ENCODE data around the gene SNX15.
"Not testable (repeated sequence)": the region's sequence is repeated elsewhere in the genome, so short reads cannot be mapped to it uniquely, and the experiment has no call there.

SNX15 gene, protein sequence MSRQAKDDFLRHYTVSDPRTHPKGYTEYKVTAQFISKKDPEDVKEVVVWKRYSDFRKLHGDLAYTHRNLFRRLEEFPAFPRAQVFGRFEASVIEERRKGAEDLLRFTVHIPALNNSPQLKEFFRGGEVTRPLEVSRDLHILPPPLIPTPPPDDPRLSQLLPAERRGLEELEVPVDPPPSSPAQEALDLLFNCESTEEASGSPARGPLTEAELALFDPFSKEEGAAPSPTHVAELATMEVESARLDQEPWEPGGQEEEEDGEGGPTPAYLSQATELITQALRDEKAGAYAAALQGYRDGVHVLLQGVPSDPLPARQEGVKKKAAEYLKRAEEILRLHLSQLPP

DNA sequence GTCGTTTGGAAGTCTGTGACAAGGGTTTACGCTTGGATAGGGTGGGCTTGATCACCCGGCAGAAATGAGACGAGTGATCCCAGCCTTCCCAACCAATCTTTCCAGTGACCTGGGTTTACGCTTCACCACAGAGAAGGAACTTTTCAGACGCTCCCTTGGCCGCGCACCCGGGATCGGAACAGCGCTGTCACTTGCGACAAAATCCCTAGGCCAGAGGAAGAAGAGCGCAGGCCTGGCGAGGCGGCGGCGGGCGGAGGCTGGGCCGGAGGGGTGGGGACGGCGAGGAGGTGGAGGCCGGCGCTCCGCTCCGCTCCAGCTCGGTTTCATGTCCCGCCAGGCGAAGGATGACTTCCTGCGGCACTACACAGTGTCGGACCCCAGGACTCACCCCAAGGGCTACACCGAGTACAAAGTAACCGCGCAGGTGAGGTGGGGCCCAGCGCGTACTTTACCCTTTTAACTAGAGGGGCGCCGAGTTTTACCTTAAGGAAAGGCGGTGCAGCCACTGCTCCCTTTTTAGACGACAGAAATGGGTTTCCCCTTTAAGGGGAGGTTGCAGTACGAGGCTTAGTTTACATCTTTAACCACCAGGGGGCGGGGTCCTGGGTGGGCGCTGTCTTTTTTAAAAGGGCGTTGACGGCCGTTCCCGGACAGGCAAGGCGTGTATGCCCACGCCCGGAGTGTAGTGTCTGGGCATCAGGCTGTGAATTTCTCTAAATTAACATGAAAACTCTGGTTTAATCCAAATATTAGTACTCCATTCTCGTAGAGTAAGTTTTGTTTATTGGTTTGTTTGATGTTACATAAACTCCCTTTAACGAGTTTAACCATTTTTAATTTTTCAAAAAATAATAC is at the start of gene SNX15:
Gene SNX15 (plus strand): TSS at position 227 of the 855 bp plus-strand sequence. CDS start 99 bp downstream, at position 326.
- in situ Hi-C loops (cut with MboI; ENCODE audit: low sequenced_read_pairs): no loop called here

DNA sequence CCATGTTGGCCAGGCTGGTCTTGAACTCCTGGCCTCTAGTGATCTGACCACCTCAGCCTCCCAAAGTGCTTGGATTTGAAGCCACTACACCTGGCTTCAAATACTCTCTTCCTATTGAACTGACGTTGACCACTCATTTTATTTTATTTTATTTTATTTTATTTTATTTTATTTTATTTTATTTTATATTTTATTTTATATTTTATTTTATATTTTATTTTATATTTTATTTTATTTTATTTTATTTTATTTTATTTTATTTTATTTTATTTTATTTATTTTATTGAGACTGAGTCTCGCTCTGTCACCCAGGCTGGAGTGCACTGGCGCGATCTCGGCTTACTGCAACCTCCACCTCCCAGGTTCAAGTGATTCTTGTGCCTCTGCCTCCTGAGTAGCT is 43.9 kb upstream of the SNX15 start:
- in situ Hi-C loops (cut with MboI; ENCODE audit: low sequenced_read_pairs): not testable (repeated sequence)

DNA sequence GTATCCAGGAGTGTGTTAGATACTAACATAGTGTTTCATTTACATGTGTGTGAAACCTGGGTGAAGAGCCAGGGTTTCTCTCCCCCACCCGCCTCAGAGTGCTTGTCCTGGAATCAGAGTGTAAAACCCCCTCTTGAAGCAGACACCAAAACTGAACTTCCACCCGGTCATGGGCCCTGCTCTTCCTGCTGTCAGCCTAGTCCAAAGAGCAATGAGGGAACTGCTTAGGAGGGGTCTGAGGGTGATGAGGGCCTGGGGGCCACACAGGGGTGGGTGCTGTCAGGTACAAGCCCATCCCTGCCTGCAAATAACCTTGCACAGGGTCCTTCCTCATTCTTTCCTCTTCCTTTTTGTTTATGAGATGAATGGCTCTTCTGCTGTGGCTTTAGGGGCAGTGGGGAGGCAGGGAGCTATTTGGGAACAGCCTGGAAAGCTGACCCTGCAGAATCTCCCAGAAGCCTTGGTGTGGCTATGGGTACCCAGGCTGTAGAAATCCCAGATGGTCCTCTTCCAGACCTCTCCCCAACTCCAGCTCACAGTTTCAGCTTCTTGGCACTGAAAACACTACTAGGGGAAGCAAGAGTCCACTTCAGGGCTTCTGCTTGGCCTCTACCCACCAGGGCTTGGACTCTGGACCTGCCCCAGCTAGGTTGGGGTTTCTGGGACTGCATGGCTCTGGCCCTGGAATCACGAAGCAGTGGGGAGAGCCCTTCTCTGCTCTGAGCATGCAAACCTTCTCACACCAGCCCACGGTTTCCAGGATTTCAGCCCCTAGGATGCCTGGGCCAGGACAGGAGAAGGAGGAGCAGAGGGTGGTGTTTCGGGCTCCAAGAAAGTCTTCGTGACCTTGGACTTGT is 39.0 kb upstream of the SNX15 start:
- in situ Hi-C loops (cut with MboI; ENCODE audit: low sequenced_read_pairs): no loop called here

DNA sequence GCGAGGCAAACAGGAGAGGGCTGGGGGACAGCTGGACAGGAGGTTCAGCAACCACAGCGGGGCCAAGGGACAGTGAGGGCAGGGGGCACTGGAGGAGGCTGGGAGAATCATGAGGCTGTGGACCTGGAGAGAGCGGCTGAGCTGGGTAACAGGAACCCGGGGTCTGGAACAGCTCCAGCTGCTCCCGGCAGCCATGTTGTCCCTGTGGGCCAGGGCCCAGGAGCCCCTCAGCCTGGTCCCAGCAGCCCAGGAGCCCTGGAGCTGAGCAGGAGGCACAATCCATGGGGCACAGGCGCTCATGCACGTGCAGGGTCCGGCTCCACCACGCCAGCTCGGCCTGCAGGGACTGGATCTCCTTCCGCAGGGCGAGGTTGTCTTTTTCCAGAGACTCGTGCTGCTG is 37.8 kb upstream of the SNX15 start:
- in situ Hi-C loops (cut with MboI; ENCODE audit: low sequenced_read_pairs): no loop called here

DNA sequence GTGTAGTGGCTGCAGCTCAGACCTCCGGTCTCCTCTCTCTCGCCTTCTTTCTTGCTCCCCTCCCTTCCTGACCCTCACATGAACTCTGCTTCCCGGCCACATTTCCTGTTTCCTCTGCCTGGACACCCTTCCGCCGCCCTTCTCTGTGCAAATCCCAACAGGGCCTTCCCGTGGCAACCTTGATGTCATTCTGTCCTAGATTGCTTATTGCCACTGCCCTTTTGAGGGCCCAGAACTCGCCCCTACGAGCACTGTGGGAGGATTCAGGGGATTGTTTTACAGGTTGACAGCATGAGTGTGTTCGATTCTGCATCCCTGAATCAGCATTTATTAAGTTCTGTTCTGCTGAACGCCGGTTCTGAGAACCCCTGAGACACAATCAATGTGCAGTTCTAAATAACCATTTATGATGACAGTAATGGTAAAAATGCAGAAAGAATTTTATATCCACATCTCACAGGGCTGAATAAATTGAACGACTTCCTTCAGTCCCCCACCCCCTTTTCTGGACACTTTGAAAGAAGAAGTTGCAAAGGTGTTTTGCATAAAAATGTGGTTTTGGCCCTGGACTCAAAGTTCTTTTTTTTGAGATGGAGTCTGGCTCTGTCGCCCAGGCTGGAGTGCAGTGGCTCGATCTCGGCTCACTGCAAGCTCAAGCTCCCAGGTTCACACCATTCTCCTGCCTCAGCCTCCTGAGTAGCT is 36.9 kb upstream of the SNX15 start:
- in situ Hi-C loops (cut with MboI; ENCODE audit: low sequenced_read_pairs): no loop called here

DNA sequence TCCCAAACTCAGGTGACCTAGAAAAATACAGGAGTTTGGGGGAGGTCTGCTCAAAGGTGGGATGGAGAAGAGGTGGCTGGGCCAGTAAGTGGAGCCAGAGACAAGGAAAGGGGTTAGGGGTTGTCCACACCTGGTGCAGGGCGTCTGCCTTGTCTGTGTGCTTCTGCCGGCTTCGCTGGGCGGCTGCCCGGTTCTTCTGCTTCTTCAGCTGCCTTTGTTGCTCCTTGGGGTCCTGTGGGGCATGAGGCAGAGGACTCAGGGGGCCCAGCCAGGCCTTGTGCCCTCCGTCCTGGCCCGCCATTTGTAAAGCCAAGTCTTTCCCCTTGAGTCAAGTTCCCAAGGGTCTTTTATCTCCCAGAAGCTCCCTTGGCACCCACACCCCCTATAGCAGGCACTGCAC is 32.9 kb upstream of the SNX15 start:
- in situ Hi-C loops (cut with MboI; ENCODE audit: low sequenced_read_pairs): no loop called here

DNA sequence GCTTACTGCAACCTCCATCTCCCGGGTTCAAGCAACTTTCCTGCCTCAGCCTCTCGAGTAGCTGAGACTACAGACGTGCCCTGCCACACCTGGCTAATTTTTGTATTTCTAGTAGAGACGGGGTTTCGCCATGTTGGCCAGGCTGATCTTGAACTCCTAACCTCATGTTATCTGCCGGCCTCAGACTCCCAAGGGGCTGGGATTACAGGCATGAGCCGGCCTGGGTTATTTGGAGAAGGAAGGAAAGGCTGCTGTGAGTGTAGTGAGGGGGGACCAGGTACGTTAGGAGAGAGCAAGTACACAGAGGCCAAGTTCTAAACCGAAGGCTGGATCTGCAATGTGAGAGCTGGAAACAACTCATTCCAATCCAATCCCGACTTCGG is 30.9 kb upstream of the SNX15 start:
- in situ Hi-C loops (cut with MboI; ENCODE audit: low sequenced_read_pairs): no loop called here

DNA sequence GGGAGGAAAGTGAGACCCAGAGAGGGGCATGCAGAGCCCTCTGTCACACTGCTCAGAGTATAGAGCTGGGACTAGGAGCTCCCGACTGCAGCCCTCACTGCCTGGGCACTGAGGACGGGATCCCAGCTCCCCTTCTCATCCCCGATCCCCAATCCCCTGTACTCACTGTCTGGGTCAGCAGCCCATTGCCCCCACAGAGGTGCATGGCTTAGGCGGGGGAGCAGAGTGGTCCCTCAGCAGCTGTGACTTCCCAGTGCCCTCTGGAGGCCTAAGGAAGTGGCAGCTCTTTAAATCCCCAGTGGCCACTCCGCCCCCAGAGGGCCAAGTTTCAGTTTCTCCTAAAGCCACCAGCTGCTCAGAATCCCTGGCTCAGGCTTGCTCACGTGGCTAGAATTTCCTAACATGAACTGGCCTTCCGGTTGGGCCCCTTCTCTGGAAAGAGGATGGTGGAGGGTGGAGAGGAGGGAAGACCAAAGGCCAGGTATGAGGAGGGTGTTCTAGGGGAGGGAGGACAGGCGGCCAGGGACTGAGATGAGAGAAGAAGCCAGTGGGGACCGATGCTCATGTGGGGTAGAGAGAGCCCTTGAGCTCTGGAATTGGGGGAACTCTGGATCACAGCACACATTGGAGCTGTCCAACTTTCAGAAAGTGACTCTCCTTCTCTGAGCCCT is 30.4 kb upstream of the SNX15 start, which contains the start of gene BATF2:
Gene BATF2 (minus strand): TSS at position 262 of the 671 bp plus-strand sequence. CDS start 57 bp downstream, at position 205.
- in situ Hi-C loops (cut with MboI; ENCODE audit: low sequenced_read_pairs): no loop called here

DNA sequence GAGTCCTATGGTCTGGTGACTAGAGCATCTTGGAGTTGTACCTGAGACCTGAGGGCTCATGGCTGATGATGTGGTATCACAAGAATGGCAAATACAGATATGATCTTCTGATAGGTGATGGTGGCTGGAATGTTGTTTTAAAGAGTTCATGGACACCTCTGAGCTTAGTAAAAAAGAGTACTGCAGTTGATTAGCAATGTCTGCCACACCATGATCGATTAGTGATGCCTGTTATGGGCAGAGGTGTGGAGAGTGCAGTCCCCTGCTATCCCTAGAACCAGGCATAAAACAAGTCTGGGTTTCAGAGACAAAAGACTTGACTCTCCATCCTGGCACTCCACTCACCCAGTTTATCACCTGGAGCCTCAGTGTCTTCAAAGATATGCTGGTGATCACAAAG is 29.1 kb upstream of the SNX15 start:
- in situ Hi-C loops (cut with MboI; ENCODE audit: low sequenced_read_pairs): no loop called here

DNA sequence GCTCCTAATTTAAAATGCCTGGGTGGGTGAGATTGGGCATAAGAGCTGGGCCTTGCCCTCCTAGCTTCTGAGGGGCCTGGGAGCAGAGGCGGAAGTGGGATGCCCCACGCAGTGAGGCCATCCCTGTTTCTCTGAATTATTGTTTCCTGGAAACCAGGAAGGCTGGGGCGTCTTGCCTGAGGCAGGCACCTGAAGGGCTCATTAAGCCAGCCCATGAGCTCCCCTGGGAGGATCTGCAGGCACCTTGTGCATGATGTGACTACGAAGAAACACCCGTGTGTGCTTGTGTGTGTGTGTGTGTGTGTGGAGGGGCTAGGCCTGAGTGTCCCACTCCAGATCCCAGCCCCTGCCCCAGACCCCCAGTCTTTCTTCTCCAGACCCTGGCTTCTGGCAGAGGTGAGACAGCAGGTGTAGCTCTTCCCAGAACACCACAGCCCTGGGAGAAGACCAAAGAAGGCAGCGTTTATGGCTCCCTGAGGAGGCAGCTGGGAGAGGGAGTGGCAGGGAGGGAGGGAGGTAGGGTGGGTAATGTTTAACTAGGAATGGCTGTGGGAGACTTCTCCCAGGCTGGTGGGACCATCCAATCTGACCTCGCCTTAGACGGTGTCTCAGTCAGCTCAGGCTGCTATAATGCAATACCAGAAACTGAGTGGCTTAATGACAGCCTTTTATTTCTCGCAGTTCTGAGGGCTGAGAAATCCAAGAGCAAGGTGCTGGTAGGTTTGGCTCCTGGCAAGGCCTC is 28.4 kb upstream of the SNX15 start:
- in situ Hi-C loops (cut with MboI; ENCODE audit: low sequenced_read_pairs): no loop called here

DNA sequence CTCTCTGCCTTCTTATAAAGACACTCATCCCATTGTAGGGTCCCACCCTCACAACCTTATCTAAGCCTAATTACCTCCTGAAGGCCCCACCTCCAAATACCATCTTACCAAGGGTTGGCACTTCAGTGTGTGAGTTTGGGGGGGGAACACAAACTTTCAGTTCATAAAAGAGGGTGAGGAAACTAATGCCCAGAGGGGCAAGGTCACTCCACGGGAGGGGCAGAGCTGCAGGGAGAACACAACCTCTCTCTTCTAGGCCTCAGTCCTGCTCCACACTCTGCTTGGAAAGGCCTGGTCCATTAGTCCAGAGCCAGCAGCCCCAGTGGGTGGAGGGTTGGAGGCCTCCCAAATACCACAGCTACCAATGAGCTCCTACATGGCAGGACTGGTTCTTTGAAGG is 27.8 kb upstream of the SNX15 start:
- in situ Hi-C loops (cut with MboI; ENCODE audit: low sequenced_read_pairs): no loop called here

DNA sequence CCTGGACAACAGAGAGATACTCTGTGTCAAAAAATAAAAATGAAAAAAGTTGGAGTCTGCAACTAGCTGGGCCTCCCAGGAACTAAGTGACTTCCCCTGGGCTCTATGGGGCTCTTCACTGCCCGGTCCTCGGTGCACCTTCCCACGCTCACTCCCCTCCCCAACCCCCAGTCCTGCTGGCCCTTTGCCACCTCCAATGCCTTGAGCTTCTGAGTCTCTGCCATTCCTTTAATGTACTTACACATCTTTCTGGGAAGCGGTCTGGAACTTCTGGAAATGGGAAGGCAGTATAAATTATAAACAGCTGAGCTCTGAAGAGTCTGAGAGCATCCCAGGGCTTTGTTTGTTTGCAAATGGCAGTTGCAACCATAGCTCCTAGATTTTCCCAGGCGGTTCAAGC is 24.5 kb upstream of the SNX15 start:
- in situ Hi-C loops (cut with MboI; ENCODE audit: low sequenced_read_pairs): no loop called here

DNA sequence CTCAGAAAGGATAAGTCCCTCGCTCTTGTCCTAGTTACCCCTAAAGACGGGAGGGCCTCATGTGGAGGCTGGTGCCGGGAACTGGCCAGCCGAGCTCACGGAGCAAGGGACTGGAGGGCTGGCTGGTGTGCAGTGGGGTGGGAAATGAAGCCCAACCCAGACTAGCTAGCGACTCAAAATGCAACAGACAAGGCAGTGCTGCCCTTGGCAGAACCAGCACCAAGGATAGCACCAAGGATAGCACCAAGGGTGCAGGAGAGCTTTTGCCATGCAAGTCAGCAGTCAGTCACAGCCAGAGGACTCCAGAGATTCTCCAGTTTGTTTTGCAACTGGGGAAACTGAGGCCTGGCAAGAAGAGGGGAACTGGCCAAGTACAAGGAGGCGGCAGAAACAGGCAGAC is 24.0 kb upstream of the SNX15 start:
- in situ Hi-C loops (cut with MboI; ENCODE audit: low sequenced_read_pairs): no loop called here

DNA sequence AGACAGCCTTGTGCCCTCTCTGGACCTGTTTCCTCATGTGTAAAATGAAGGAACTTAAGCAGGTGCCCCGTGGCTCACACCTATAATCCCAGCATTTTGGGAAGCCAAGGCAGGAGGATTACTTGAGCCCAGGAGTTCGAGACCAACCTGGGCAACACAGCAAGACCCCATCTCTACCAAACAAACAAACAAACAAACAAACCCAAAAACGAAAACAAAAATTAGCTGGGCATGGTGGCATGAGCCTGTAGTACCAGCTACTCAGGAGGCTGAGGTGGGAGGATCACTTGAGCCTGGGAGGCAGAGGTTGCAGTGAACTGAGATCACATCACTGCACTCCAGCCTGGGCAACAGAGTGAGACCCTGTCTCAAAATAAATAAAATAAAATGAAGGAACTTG is 23.3 kb upstream of the SNX15 start:
- in situ Hi-C loops (cut with MboI; ENCODE audit: low sequenced_read_pairs): not testable (repeated sequence)

DNA sequence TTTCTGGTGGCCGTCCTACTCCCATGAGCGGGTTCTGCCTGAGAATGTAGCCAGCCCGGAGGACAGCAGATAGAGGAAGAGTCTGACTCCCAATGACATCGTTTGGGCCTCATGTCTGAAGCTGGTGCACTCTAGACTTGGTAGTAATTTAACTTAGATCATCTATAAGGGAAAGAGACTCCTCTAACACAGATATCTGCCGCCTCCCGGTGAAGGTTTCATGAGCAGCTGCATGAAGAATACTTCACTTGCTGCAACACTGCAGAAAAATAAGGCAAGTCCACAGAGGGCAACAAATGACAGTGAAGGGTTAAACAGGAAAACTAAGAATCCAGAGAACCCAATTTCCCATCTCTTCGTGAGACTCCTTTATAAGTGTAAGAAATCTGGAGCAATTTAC is 19.2 kb upstream of the SNX15 start:
- in situ Hi-C loops (cut with MboI; ENCODE audit: low sequenced_read_pairs): no loop called here

DNA sequence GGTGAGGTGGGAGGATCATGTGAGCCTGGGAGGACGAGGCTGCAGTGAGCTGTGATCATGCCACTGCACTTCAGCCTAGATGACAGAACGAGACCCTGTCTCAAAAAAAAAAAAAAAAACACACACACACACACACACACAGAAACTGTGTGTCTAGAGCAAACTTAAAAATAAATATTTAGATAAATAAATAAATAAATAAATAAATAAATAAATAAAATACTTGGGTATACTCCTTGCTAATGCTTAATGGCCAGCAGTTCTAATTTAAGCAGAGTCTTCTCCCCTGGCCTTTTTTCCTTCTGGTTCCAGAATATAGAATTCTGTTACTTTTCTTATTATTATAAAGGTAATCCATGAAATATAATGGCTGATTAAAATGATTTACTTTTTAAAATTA is 18.4 kb upstream of the SNX15 start:
- in situ Hi-C loops (cut with MboI; ENCODE audit: low sequenced_read_pairs): no loop called here

DNA sequence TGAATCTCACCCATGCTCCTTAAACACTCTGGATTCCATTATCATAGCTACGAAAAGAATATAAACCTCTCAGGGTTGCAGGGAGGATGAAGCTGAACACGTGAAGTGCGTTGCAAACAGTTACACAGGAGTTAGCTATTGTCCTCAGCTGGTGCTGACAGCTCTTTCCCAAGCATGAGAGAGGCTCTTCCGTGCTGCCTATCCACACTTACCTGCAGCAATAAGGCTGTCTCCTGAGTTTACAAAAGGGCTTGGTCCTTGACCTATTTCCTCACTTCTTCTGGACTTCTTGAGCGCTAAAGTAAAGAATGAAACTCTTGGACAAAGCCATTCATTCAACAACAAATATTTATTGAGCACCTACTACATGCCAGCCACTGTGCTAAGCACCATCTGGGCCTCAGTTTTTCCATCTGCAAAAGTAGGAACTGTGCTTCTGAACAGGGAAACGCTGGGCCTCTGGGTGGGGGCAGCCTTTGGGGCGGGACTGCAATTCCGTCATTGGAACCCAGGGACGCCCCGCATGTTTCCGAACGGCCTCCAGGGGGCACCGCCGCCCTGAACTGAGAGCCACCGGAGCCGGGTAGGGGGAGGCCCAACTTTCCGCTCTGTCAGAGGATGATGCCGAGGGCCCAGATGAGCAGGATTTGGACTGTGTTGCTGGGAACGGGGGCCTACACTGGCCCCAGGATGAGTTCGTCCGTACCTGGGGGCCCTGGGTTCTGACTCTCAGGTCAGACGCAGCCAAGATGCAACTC is 13.9 kb upstream of the SNX15 start:
- in situ Hi-C loops (cut with MboI; ENCODE audit: low sequenced_read_pairs): no loop called here

DNA sequence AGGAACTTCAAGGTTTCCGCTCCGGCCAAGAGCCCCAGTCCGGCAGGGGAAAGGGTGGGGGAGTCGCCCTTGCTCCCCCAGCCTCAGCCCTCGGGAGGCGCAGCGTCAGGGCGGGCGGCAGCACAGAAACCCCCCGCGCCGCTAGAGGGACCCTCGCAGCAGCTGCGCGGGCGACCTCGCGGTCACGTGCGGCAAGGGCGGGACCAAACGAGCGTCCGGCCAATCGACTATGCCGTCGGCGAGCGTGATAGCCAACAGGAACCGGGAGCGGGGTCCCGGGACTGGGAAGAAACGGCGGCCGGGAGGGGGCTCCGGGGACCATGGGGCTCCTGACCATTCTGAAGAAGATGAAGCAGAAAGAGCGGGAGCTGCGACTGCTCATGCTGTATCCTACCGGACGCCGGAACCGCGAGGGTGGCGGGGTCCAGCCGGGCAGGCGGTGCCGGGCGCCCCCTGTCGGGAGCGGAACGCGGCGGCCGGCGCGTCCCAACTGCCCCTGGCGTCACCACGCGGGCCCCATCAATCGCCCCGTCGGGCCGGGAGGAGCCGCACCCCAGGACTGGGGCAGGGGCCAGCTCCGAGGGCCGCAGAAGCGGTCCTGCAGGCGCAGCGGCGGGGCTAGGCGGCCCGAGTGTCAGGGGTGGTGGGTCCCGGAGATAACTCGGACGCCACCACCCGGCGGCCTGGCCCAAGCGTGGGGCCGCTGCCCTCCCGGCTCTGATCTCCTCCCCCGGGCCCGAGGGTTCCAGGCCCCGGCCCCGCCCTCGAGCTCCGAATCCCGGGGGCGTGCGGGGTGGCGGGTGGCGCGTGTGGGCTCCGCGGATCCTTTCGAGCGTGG is 13.1 kb upstream of the SNX15 start, which contains the start of gene ARL2:
Gene ARL2 (plus strand): TSS at position 273 of the 838 bp plus-strand sequence. CDS start 48 bp downstream, at position 321.
- in situ Hi-C loops (cut with MboI; ENCODE audit: low sequenced_read_pairs): no loop called here
